Lower leg skin (tissue), 4 donors: ENCODE results near the gene ORMDL2. TPM values are rescaled to one million over a fixed set of nuclear protein-coding genes. Genes with fewer than 3 reads are reported as not detected.

ENCODE experiments used
- DNase-seq, 2 donors: peaks; one replicate each; pipeline ENCODE4 v3.0.0-alpha.2; 2019; ENCODE audit warnings: low spot score in 2 of 2
- H3K4me3 ChIP-seq: fragments of 200-600 bp; sonication (generic); 2 replicates; pipeline ENCODE4 v1.5.1; 2017; ENCODE audit warnings: mild to moderate bottlenecking, low read depth; ENCODE audit not compliant: poor library complexity, severe bottlenecking
- CTCF ChIP-seq, 3 donors: fragments of 450-650 bp; IDR thresholded peaks; one replicate each; pipeline ENCODE4 v1.5.1; 2016; ENCODE audit warnings: antibody characterized with exemption in 3 of 3, mild to moderate bottlenecking in 3 of 3, moderate library complexity in 2 of 3
- POLR2A ChIP-seq, 2 donors: fragments of 450-650 bp; IDR thresholded peaks; one replicate each; pipeline ENCODE4 v1.6.1; 2016 to 2017; ENCODE audit warnings: antibody characterized with exemption in 2 of 2, mild to moderate bottlenecking in 1 of 2, moderate library complexity in 1 of 2
- WGBS, 2 donors: methylation state at CpG; one replicate each; pipeline ENCODE4 v1.1.5; 2018; 5-methylcytosine and 5-hydroxymethylcytosine counted together
- intact Hi-C: fragments of 100-400 bp; cut with DNase I; formaldehyde crosslinking; loops from one replicate; pipeline ENCODE4 v1.15.0; 2023; ENCODE audit warnings: low total_unique reads
- total RNA-seq, 4 donors: library from RNA; depleted of rRNA; stranded (reverse); fragments of >200 nt; gene quantifications; one replicate each; pipeline ENCODE4 v1.1.0, GENCODE V29; 2016

ORMDL2 gene
- total RNA-seq, 4 donors from 2014 or later: 10.7 to 21.5 (median 17.8) TPM

GRCh38 chr12:55838361-55838760, 20.5 kb downstream of the ORMDL2 start:
- no peak overlapping the region for H3K4me3 ChIP-seq
- intact Hi-C loops: loop anchor here (10.0 kb wide), 1 partner anchor 86 kb away; the partner anchor contains the start of gene PYM1
- no peak for DNase-seq
- WGBS, 2 donors: 95 to 96% methylated on average over 3 of the region's 3 CpGs
- no peak for TF ChIP-seq POLR2A (IDR thresholded peaks at IDR 0.05)
- TF ChIP-seq CTCF (IDR thresholded peaks at IDR 0.05): no peak

- WGBS, 2 donors: 80 to 86% methylated on average over 11 of the region's 11 CpGs
- intact Hi-C loops: loop anchor here (10.0 kb wide), 1 partner anchor 85 kb away; the partner anchor contains the start of gene PYM1
- no peak for DNase-seq
Measured at GRCh38 chr12:55839345-55840140, 21.7 kb downstream of the ORMDL2 start.

GRCh38 chr12:55840581-55841351, 22.9 kb downstream of the ORMDL2 start:
- intact Hi-C loops: no loop called here
- H3K4me3 ChIP-seq: no peak overlapping the region
- WGBS, 2 donors: 92 to 93% methylated on average over 11 of the region's 11 CpGs
- TF ChIP-seq CTCF (IDR thresholded peaks at IDR 0.05) (no peak), POLR2A (IDR thresholded peaks at IDR 0.05) (no peak)
- no peak for DNase-seq

More at GRCh38 chr12:55839345-55840140, 21.7 kb downstream of the ORMDL2 start:
- no peak overlapping the region for H3K4me3 ChIP-seq
- no peak for TF ChIP-seq CTCF (IDR thresholded peaks at IDR 0.05)
- TF ChIP-seq POLR2A (IDR thresholded peaks at IDR 0.05): no peak

- no peak for DNase-seq
- TF ChIP-seq POLR2A (IDR thresholded peaks at IDR 0.05) (no peak), CTCF (IDR thresholded peaks at IDR 0.05) (no peak)
- intact Hi-C loops: no loop called here
- peak within 1 kb of the TSS; percentile 19 for H3K4me3 ChIP-seq
- 41 to 44% methylated on average over 10 of the region's 10 CpGs for WGBS, 2 donors
Measured at GRCh38 chr12:55842681-55843429, 25.0 kb downstream of the ORMDL2 start, which contains the start of gene MMP19. Gene MMP19, minus strand, starts transcription at chr12:55842936. Its CDS starts 106 bp downstream, at chr12:55842830.

- WGBS, 2 donors: 93 to 94% methylated on average over 4 of the region's 4 CpGs
- intact Hi-C loops: no loop called here
- H3K4me3 ChIP-seq: no peak overlapping the region
- no peak for TF ChIP-seq POLR2A (IDR thresholded peaks at IDR 0.05)
- no peak for TF ChIP-seq CTCF (IDR thresholded peaks at IDR 0.05)
- no peak for DNase-seq
Measured at GRCh38 chr12:55843431-55843830, 25.6 kb downstream of the ORMDL2 start.
